Dedifferentiated amniotic fluid mesenchymal stem cell (primary cell): Measurements from ENCODE around the gene TMEM184B.
A peak's percentile ranks its signal among the peaks of the same experiment; 100 is the strongest.

Experiments
- DNase-seq: peaks from one replicate; pipeline ENCODE4 v3.0.0-alpha.2; 2016; ENCODE audit errors: extremely low spot score

TMEM184B gene

DNA sequence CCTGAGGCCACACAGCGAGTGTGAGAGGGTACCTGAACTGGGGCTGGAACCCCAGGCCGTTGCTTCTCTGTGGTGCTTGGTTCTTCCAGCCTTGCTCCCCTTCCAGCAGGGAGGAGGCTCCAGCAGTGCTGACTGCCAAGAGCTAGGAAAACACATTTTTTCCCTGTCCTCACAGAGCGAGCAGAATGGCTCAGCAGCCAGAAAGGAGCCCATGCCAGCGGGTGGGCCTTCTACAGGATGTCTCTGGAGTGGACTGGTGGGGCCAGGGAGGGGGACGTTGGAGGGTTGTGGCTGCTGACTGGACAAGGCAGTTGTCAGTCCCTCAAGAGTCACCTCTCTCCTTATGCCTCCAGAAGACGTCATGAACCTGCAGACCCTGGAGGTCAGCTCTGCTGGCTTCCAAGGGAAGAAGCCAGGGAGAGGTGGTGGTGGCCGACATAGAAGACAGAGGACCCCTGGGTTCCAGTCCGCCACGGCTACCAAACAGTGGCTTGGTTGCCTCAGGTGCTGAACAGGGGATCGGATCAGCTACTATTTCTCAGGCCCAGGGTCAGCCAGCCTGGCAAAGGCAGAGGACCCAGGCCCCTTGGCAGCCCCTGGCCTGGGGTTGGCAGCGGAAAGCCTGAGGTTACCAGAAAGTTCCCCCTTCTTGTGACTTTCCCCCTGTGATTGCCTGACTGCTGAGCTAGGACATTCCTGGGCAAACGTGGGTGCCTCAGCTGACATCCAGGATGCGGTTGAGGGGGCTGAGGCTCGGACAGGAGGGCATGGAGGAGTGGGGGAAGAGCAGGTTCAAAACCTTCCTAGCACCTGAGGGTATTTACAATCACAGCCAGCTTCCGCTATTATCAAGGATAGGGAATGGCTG, 67.3 kb downstream of the TMEM184B start:
- peak; percentile 81 for DNase-seq

DNA sequence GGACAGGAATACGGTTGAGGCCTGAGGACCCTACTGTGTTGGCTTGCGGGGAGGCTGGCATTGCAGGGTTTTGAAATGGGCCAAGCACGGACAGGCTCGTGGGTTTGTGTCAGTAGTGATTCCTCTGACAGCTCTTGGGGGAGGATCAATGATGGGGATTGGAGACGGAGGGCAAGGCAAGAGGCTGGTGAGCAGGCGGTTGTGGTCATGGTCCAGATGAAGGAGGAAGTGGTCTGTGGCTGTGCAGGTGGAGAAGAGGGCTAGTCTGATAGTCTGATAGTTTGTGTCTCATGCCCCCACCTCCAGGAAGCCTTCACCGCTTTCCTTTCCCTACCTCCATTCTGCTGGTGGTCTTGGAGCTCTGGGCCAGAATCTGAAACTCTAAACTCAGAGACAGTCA, 68.0 kb downstream of the TMEM184B start:
- no peak for DNase-seq

DNA sequence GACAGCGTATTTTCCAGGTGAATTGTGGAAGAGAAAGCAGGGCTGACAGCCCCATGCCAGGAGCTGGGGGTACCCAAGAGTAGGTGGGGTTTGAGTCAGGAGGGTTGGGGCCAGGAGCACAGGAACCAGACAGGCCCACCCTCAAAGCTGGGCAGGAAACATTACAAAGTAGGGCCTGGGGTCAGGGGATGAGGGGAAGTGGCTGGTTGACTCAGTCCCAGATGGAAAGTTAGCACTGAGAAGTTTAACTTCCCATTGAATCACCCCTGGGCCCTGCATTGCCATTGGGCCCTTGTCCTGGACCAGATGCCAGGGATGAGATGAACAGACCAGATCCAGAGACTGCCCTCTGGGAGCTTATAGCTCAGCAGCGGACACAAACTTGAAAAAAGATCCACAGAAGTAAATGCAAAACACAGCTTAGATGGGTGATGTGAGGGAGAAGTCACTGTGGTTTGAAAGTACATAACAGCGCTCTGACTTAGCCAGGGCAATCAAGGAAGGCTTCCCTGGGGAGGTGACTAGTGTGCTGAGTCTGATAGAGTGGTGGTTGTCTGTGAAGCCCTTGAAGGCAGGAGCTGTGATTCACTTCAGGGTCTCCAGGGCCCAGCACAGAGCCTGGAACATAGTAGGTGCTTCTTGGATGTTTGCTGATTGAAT, 68.8 kb downstream of the TMEM184B start:
- DNase-seq = no peak

GRCh38 chr22:38203090-38203810, 69.6 kb downstream of the TMEM184B start:
- no peak for DNase-seq

DNA sequence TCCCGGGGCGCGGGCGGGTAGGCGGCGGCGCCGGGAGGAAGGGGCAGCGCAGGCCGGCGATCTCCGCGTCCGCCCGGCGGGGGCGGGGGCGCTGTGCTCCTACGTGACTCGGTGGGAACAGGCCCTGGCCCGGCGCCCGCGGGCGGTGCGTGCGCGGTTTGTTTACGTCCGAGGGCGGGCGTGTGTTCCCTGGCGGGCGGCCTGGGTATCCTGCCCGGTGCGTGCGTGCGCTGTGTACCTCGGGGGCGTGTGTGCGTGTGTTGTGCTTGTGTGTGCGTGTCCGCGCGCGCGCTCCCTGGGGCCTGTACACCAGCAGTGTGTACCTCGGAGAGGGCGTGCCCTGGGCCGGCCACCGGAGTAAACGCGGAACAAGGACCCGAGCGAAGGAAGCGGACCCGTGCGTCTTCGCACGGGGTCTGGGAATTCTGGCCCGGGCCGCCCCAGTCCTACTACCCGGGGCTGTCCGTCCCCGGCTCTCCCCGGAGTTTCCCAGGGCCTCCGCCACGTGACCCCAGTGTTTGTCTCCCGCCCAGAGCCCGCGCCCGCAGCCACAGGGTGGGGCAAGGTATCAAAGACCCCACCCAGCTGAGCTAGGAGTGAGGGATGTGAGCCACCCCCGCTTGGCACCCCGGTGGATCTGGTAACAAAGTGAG, 70.2 kb downstream of the TMEM184B start:
- peak; percentile 79 for DNase-seq

GRCh38 chr22:38201711-38202436, 70.9 kb downstream of the TMEM184B start, which contains the start of gene MAFF:
Gene MAFF, plus strand, starts transcription at chr22:38201994. Its CDS starts 11,860 bp downstream, at chr22:38213854.
- peak; percentile 98 for DNase-seq

- no peak for DNase-seq
Observed at GRCh38 chr22:38201371-38201710, 71.5 kb downstream of the TMEM184B start.

DNA sequence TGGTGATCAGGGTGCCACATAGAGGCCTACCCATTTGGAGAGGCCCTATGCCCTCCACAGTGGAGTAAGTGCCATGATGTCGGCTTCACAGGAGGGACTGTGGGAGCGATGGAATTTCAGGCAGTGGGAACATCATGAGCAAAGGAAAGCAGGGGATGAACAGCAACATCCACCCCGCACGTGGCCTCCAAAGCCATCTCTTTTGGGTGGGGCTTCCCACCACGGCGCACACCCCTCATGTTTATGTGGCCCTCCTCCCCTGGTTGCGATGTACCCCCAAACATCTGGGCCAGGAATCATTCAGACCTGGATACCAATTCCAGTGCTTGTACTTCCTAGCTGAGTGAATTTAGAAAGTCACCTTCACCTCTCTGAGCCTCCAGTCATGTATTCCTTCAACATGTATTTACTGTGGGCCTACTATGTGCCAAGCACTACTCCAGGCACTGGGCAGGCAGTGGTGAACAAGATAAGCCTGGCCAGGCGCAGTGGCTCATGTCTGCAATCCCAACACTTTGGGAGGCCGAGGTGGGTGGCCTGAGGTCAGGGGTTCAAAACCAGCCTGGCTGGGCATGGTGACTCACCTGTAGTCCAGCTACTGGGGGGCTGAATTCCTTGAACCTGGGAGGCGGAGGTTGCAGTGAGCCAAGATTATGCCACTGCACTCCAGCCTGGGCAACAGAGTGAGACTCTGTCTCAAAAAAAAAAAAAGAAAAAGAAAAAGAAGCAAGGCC, 72.8 kb downstream of the TMEM184B start:
- DNase-seq = no peak

DNA sequence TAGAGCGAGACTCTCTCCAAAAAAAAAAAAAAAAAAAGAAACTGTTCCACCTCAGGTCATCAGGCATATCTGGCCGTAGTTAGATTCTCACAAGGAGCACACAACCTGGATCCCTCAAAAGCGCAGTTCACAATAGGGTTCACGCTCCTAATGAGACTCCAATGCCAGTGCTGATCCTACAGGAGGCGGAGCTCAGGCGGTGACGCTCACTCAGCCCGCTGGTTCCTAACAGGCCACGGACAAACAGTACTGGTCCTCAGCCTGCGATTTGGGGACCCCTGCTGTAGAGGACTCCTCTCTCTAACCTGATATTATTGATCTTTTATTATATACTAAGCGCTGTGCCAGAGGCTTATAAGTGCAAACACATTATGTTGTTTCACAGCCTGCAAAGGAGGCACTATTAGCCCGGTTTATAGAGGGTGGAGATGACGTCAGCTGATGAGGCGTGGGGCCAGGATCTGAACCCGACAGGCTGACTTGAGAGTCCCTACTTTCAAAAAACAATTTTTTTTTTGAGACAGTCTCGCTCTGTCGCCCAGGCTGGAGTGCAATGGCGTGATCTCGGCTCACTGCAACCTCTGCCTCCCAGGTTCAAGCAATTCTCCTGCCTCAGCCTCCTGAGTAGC, 75.9 kb downstream of the TMEM184B start:
- DNase-seq = no peak

GRCh38 chr22:38193580-38193979, 79.2 kb downstream of the TMEM184B start:
- DNase-seq = no peak

GRCh38 chr22:38192475-38192863, 80.3 kb downstream of the TMEM184B start:
- DNase-seq = no peak

GRCh38 chr22:38191731-38192474, 80.9 kb downstream of the TMEM184B start:
- no peak for DNase-seq

GRCh38 chr22:38191055-38191454, 81.8 kb downstream of the TMEM184B start:
- no peak for DNase-seq

DNA sequence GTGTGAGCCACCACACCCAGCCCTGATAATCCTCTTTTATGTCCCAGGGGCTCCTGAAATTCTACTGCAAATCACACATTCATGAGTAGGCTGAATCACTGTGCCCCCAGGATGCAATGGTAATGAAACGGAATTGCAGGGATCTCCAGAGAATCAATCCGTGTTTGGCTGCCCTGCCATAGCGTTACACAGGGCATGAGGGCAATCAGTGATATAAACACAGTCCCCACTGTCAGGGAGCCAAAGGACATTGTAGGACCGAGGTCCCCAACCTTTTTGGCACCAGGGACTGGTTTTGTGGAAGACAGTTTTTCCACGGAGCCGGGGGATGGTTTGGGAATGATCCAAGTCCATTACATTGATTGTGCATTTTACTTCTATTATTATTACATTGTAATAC, 82.2 kb downstream of the TMEM184B start:
- no peak for DNase-seq

- DNase-seq = no peak
Observed at GRCh38 chr22:38189104-38189503, 83.7 kb downstream of the TMEM184B start.

DNA sequence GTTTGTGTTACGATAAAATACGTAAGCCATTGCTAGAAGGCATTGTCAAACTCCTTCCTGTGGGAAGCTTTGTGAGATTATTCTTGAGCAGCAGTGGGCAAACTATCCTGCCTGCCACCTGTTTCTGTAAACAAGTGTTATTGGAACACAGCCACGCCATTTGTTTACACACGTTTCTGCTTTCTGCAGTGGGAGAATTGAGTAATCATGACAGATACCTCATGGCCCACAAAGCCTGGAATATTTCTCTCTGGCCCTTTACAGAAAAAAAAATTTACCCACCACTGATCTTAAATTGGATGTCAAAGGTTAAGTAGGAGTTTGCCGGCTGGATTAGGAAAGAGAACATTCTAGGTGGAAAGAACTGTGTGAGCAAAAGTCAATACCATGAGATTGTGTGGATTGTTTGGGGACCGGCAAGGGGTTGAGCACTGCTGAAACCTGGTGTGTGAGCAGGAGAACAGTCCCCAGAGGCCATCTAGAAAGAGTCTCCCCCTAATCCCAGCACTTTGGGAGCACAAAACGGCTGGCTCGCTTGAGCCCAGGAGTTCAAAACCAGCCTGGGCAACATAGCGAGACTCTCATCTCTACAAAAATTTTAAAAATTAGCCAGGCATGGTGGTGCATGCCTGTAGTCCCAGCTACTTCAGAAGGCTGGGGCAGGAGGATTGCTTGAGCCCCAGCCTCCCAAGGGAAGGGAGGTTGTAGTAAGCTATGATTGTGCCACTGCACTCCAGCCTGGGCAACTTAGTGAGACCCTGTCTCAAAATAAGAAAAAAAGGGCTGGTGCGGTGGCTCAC, 85.2 kb downstream of the TMEM184B start:
- no peak for DNase-seq

DNA sequence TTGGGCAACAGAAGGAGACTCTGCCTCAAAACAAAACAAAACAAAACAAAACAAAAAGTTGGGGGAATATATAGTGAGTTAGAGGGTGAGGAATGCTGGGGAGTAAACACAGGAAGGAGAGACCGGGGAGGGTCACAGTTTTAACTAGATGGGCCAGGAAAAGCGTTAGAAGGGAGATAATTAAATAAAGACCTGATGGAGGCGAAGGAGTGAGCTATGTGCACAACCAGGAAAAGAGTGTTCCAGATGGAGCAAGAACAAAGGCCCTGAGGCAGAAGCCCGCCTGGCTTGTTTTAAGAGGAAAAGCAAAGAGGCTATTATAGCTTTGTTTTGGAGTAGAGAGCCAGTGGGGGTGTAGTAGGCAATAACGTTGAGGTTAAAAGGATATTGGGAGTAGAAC, 86.4 kb downstream of the TMEM184B start:
- no peak for DNase-seq

- no peak for DNase-seq
Observed at GRCh38 chr22:38184788-38185187, 88.0 kb downstream of the TMEM184B start.
